Measurements from ENCODE around the gene CYTH1. TPM values are rescaled to one million over a fixed set of nuclear protein-coding genes. Genes with fewer than 3 reads are reported as not detected.
"Not testable (repeated sequence)": the region's sequence is repeated elsewhere in the genome, so short reads cannot be mapped to it uniquely, and the experiment has no call there.

The CYTH1 gene
- total RNA-seq, 6 experiments from 2014 or later = 7.7 to 15.3 (median 10.9) TPM

DNA sequence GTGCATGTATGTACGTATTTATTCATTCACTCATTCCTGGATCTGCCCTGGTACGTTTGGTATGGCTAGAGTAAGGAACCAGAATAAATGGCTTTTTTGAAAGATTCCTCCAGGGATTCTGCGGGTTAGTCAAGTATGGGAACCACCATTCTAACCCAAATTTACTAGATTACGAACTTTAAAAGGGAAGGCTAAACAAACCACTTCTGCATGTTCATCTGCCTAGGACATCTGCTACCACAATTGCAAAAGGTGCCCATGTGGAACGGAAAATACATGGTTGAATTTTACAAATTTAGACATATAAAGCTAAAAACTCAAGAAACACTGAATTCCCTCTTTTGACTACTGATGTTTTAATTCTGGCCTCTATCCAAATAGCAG is 22.1 kb downstream of the CYTH1 start:
- Mint-ChIP-seq H3K27me3 (ENCODE audit: insufficient read depth) (no peaks in the 10 kb centered on the region; the same call in 1 of the 2 replicates), H3K4me3 (no peak overlapping the region), H3K27ac (no peak overlapping the region), H3K36me3 (ENCODE audit: low read depth) (no peaks in the 10 kb centered on the region), H3K4me1 (ENCODE audit: low read depth) (peaks cover 28% of the 10 kb centered on the region), H3K9me3 (no peaks in the 10 kb centered on the region)
- DNase-seq = no peak
- no peak for TF ChIP-seq CTCF (IDR thresholded peaks at IDR 0.05)

DNA sequence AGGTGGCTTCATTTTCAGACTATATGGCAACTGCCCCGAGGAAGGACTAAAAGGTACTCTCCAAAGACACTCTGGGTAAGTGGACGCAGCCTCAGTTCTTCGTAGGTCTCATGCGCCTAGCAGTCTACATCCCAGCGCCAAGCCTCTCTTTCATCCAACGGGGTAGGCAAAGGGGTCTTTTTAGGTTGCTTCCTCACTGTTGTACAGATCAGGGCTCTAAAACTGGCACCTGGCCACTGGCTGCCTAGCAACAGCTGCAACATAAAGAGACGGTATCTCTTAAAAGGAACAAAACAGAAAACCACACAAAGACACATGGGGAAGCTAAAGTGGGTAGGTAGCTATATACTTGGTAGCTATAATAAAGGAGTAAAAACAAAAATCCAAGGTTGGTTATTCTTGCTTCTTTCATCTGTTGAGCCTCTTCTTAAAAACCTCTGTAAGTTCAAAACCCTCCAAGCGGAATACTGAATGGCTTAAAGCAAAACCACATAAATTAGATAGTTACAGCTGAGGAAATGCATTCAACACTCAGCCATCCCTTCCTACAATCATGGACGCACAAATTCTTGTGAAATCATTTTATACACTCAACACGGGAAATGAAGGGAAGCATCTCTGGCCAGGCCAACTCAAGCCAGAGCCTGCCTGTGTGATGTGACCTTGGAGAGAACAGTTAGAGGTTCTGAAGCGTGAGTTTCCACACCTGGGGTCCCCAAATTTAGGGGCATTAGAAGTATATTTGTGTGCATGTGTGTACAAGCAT is 22.7 kb downstream of the CYTH1 start:
- no peak for DNase-seq
- H3K27ac Mint-ChIP-seq = no peak overlapping the region
- no peaks in the 10 kb centered on the region for H3K36me3 Mint-ChIP-seq (ENCODE audit: low read depth)
- no peaks in the 10 kb centered on the region; the same call in 1 of the 2 replicates for H3K27me3 Mint-ChIP-seq (ENCODE audit: insufficient read depth)
- H3K9me3 Mint-ChIP-seq = no peaks in the 10 kb centered on the region
- H3K4me1 Mint-ChIP-seq (ENCODE audit: low read depth) = peaks cover 22% of the 10 kb centered on the region
- TF ChIP-seq CTCF (IDR thresholded peaks at IDR 0.05) = no peak
- H3K4me3 Mint-ChIP-seq = no peak overlapping the region

DNA sequence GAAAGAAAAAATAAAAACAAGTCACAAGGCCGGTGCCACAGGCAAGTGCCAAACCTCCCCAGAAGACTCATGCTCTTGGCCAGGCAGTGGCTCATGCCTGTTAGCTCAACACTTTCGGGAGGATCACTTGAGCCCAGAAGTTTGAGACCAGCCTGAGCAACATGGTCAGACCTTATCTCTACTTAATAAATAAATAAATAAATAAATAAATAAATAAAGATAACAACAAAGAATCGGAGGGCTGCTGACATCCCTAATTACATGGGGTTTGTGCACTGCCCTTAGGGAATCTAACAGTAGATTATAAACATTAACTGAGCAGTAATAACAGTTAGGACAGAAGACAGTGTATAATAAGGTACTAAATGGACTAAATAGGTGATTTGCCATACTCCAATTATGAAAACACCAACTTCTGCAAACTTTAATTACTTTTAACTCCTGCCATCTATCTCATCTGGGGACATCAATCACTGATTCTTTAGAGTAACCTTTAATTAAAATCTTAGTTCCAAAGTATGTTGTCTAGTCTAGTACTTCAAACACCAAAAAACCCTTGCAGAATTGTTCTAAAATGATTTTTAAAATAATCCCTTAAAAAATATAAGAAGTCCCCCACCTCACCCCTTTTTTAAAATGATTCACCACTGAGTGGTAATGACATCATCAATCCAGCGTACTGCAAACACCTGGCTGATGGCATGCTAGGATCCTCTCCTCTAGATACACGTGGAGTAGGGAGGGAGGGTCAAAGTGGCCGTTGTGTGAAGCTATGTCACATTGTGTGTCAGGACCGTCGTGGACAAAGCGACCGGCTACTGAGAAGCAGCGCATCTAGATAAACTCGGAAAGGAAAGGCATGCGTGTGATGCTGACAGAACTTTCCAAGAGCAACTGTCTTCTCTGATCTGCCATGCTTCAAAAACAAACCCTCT is 28.5 kb downstream of the CYTH1 start:
- TF ChIP-seq CTCF (IDR thresholded peaks at IDR 0.05) = no peak
- Mint-ChIP-seq H3K4me1 (ENCODE audit: low read depth) (peaks cover 10% of the 10 kb centered on the region), H3K4me3 (no peak overlapping the region), H3K36me3 (ENCODE audit: low read depth) (no peaks in the 10 kb centered on the region), H3K27me3 (ENCODE audit: insufficient read depth) (no peaks in the 10 kb centered on the region; the same call in 1 of the 2 replicates), H3K9me3 (no peaks in the 10 kb centered on the region), H3K27ac (no peak overlapping the region)
- no peak for DNase-seq

GRCh38 chr17:78751447-78752161 is 30.5 kb downstream of the CYTH1 start:
- Mint-ChIP-seq H3K27me3 (ENCODE audit: insufficient read depth) (no peaks in the 10 kb centered on the region; the same call in 1 of the 2 replicates), H3K4me1 (ENCODE audit: low read depth) (peaks cover 30% of the 10 kb centered on the region), H3K27ac (no peak overlapping the region), H3K36me3 (ENCODE audit: low read depth) (no peaks in the 10 kb centered on the region), H3K4me3 (no peak overlapping the region), H3K9me3 (no peaks in the 10 kb centered on the region)
- TF ChIP-seq CTCF (IDR thresholded peaks at IDR 0.05) = no peak
- no peak for DNase-seq

DNA sequence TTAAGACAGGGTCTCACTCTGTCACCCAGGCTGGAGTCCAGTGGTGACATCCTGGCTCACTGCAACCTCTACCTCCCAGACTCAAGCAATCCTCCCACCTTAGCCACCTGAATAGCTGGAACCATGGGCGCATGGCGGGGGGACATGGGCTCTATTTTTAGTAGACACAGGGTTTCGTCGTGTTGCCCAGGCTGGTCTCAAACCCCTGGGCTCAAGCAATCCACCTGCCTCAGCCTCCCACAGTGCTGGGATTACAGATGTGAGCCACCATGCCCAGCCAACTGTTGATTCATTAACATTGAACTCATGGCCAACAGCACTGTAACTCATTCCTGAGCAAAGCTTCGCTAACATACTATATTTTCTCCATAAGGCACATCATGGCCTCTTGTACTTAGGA is 31.1 kb downstream of the CYTH1 start:
- not testable (repeated sequence) for H3K36me3 Mint-ChIP-seq (ENCODE audit: low read depth); H3K4me3 Mint-ChIP-seq; H3K27ac Mint-ChIP-seq

More for the DNA sequence above, 31.1 kb downstream of the CYTH1 start:
- not testable (repeated sequence) for H3K9me3 Mint-ChIP-seq; H3K27me3 Mint-ChIP-seq (ENCODE audit: insufficient read depth); DNase-seq
- peaks cover 34% of the 10 kb centered on the region for H3K4me1 Mint-ChIP-seq (ENCODE audit: low read depth)
